SK-N-SH (cell line): ENCODE results near the gene ARHGAP6. TPM values are rescaled to one million over a fixed set of nuclear protein-coding genes. Genes with fewer than 3 reads are reported as not detected.

Source experiments
- CTCF ChIA-PET: fragments of 300-600, 350-600 bp; formaldehyde crosslinking; extraction: SDS; loops from one replicate; lab custom pipeline; 2021; lab: Yijun Ruan, JAX
- POLR2A ChIA-PET: fragments of 350-600 bp; sonication (Branson Sonifier 250); formaldehyde crosslinking; extraction: SDS; loops from one replicate; lab custom pipeline; 2020; ENCODE audit warnings: antibody characterized with exemption, inconsistent platforms; lab: Yijun Ruan, JAX
- DNase-seq: peaks from one replicate; pipeline ENCODE4 v3.0.0; 2012
- H2AFZ ChIP-seq: fragments of 200-600 bp; sonication (generic); 2 replicates; pipeline ENCODE4 v1.8.1; 2016; ENCODE audit warnings: antibody characterized with exemption, mild to moderate bottlenecking, low read depth
- H3F3A ChIP-seq: fragments of 200-600 bp; sonication (generic); replicated peaks from 2 replicates; pipeline ENCODE3; 2016; ENCODE audit warnings: antibody characterized with exemption, mild to moderate bottlenecking; ENCODE audit not compliant: insufficient read depth
- H3K27ac ChIP-seq, 2 experiments: fragments of 200-500 bp in 1 of 2; fragments of 200-600 bp in 1 of 2; sonication (Bioruptor generic) in 1 of 2; sonication (generic), shearing (Covaris generic) in 1 of 2; 2 replicates each; pipeline versions ENCODE4 v1.5.1 to v1.6.1; 2014 to 2016; ENCODE audit warnings: low read depth in 2 of 2, inconsistent platforms in 1 of 2, low read length in 1 of 2, mild to moderate bottlenecking in 1 of 2, mixed read lengths in 1 of 2
- H3K27me3 ChIP-seq: fragments of 200-600 bp; sonication (generic), shearing (Covaris generic); 2 replicates; pipeline ENCODE4 v1.6.1; 2016; ENCODE audit warnings: mixed run types; ENCODE audit not compliant: insufficient read depth
- H3K36me3 ChIP-seq, 2 experiments: fragments of 200-500 bp in 1 of 2; fragments of 200-600 bp in 1 of 2; sonication (Bioruptor generic) in 1 of 2; sonication (generic) in 1 of 2; replicated peaks in 1 of 2; 2 replicates each; pipeline versions ENCODE3 to v1.5.1; 2014 to 2016; ENCODE audit warnings: low read length in 1 of 2, mild to moderate bottlenecking in 1 of 2; ENCODE audit not compliant: insufficient read depth in 2 of 2, control insufficient read depth in 1 of 2
- H3K4me1 ChIP-seq, 2 experiments: fragments of 200-500 bp in 1 of 2; fragments of 200-600 bp in 1 of 2; sonication (Bioruptor generic) in 1 of 2; sonication (generic), shearing (Covaris generic) in 1 of 2; 2 replicates each; pipeline versions ENCODE4 v1.5.1 to v1.6.1; 2014 to 2016; ENCODE audit warnings: low read depth in 1 of 2, low read length in 1 of 2, mixed run types in 1 of 2; ENCODE audit not compliant: insufficient read depth in 2 of 2, control insufficient read depth in 1 of 2
- H3K4me2 ChIP-seq: fragments of 200-600 bp; sonication (generic), shearing (Covaris generic); 2 replicates; pipeline ENCODE4 v1.6.1; 2017; ENCODE audit warnings: mixed run types
- H3K4me3 ChIP-seq, 2 experiments: fragments of 200-500 bp in 1 of 2; fragments of 200-600 bp in 1 of 2; sonication (Bioruptor generic) in 1 of 2; sonication (generic), shearing (Covaris generic) in 1 of 2; 2 replicates each; pipeline versions ENCODE4 v1.5.1 to v1.8.1; 2014 to 2016; ENCODE audit warnings: low read depth in 2 of 2, inconsistent platforms in 1 of 2, low read length in 1 of 2, mild to moderate bottlenecking in 1 of 2, mixed read lengths in 1 of 2, moderate library complexity in 1 of 2
- H3K79me2 ChIP-seq: fragments of 200-600 bp; sonication (generic); 2 replicates; pipeline ENCODE4 v1.8.1; 2017; ENCODE audit warnings: mild to moderate bottlenecking; ENCODE audit not compliant: insufficient read depth
- H3K9ac ChIP-seq: fragments of 200-600 bp; sonication (generic); 2 replicates; pipeline ENCODE4 v1.6.1; 2017; ENCODE audit warnings: mixed run types
- H3K9me2 ChIP-seq: fragments of 200-600 bp; sonication (generic); 2 replicates; pipeline ENCODE4 v1.6.1; 2017; ENCODE audit warnings: mixed run types
- H3K9me3 ChIP-seq: fragments of 200-600 bp; sonication (generic); 2 replicates; pipeline ENCODE4 v1.6.1; 2017; ENCODE audit warnings: mixed run types, mild to moderate bottlenecking, moderate library complexity
- H4K20me1 ChIP-seq: fragments of 200-600 bp; sonication (generic); 2 replicates; pipeline ENCODE4 v1.6.1; 2017; ENCODE audit warnings: mild to moderate bottlenecking, mixed run types; ENCODE audit not compliant: insufficient read depth
- CHD2 ChIP-seq: fragments of 150-350 bp; IDR thresholded peaks from 2 replicates; pipeline ENCODE4 v1.6.1; 2018; ENCODE audit warnings: low read length; ENCODE audit not compliant: partially characterized antibody
- ELF1 ChIP-seq: IDR thresholded peaks from 2 replicates; pipeline ENCODE4 v1.4.0; 2012
- EP300 ChIP-seq, 2 experiments: IDR thresholded peaks; 2 replicates each; pipeline versions ENCODE4 v1.4.0 to v1.6.1; 2012; ENCODE audit warnings: borderline replicate concordance in 1 of 2, low read depth in 1 of 2, low read length in 1 of 2
- EZH2phosphoT487 ChIP-seq: fragments of 200-600 bp; sonication (generic); IDR thresholded peaks from 2 replicates; pipeline ENCODE4 v1.6.1; 2017; ENCODE audit warnings: low read depth, mixed run types, mild to moderate bottlenecking, antibody characterized with exemption, moderate library complexity, borderline replicate concordance
- FOXM1 ChIP-seq: IDR thresholded peaks from 2 replicates; pipeline ENCODE4 v1.4.0; 2012; ENCODE audit warnings: low read depth, mild to moderate bottlenecking
- JUND ChIP-seq: IDR thresholded peaks from 2 replicates; pipeline ENCODE4 v1.4.0; 2012
- MXI1 ChIP-seq: IDR thresholded peaks from 2 replicates; pipeline ENCODE4 v1.6.1; 2012; ENCODE audit warnings: mild to moderate bottlenecking, low read depth, low read length, improper control_type of control experiment
- NRF1 ChIP-seq: IDR thresholded peaks from 2 replicates; pipeline ENCODE4 v1.6.1; 2012; ENCODE audit warnings: low read depth, mild to moderate bottlenecking, low read length
- RFX5 ChIP-seq: IDR thresholded peaks from 2 replicates; pipeline ENCODE4 v1.6.1; 2012; ENCODE audit warnings: mild to moderate bottlenecking, improper control_type of control experiment, low read length
- RXRA ChIP-seq: IDR thresholded peaks from 2 replicates; pipeline ENCODE4 v1.4.0; 2012; ENCODE audit warnings: low read depth, mild to moderate bottlenecking, borderline replicate concordance
- SMC3 ChIP-seq: IDR thresholded peaks from 2 replicates; pipeline ENCODE4 v1.6.1; 2012; ENCODE audit warnings: low read depth, low read length, improper control_type of control experiment
- TEAD4 ChIP-seq: IDR thresholded peaks from 2 replicates; pipeline ENCODE4 v1.4.0; 2012; ENCODE audit warnings: mild to moderate bottlenecking, borderline replicate concordance; ENCODE audit not compliant: insufficient read depth
- WGBS: methylation state at CpG from one replicate; pipeline ENCODE4 v1.1.6; 2017; ENCODE audit warnings: low lambda C conversion rate; 5-methylcytosine and 5-hydroxymethylcytosine counted together
- polyA plus RNA-seq, 3 experiments: library from polyadenylated mRNA; depleted of rRNA; stranded (reverse); fragments of >200 nt; gene quantifications; 2 replicates each; pipeline ENCODE4 v1.2.3, GENCODE V29; 2012
- TF ChIP-seq, protein P1 (sequence below): IDR thresholded peaks from 2 replicates; pipeline ENCODE4 v1.6.1; 2012; ENCODE audit warnings: mild to moderate bottlenecking, low read depth, low read length, moderate library complexity
- TF ChIP-seq, protein P2 (sequence below): IDR thresholded peaks from 2 replicates; pipeline ENCODE4 v1.4.0; 2012; ENCODE audit warnings: low read depth
- TF ChIP-seq, protein P3 (sequence below): fragments of 200-600 bp; sonication (generic); IDR thresholded peaks from 2 replicates; pipeline ENCODE4 v1.6.1; 2017; ENCODE audit warnings: antibody characterized with exemption, mild to moderate bottlenecking, moderate library complexity

ARHGAP6 gene
- polyA plus RNA-seq, 1 of the 3 experiments (the other 2 are of a cell fraction): 0.16 TPM

DNA sequence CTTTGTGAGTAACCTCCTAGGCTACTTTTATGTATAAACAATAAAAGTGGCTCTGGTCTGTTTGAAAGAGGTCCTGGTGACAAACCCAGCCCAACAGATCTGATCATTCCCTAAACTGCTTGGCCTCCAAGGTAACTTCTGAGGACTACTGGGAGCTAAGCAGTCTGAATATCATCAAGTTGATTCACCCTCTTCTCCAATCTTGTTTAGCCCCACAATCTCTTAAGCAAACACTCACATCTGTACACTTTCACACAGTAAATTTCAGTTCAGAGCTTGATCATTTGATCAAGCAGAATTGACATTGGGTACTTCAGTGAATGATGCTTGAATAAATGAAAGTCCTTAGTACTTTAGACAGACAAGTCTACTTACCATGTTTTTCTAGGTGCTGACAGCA is 479.9 kb downstream of the ARHGAP6 start:
- Histone ChIP-seq H3F3A (peaks cover 8% of the 10 kb centered on the region), H3K9ac (no peak overlapping the region), H3K9me2 (no peaks in the 10 kb centered on the region), H3K79me2 (no peaks in the 10 kb centered on the region), H3K4me2 (no peak overlapping the region), H4K20me1 (no peaks in the 10 kb centered on the region), H3K27ac (no peak overlapping the region), H3K9me3 (no peaks in the 10 kb centered on the region), H3K36me3 (no peaks in the 10 kb centered on the region), H3K4me3 (no peak overlapping the region)
- no peak for DNase-seq
- CTCF ChIA-PET: interaction anchor here (0.9 to 1.5 kb wide), 2 partner anchors 10 to 48 kb away, joined by 3 read pairs; no protein-coding TSS in a partner anchor
- POLR2A ChIA-PET: no interaction called here
- TF ChIP-seq, protein P1, sequence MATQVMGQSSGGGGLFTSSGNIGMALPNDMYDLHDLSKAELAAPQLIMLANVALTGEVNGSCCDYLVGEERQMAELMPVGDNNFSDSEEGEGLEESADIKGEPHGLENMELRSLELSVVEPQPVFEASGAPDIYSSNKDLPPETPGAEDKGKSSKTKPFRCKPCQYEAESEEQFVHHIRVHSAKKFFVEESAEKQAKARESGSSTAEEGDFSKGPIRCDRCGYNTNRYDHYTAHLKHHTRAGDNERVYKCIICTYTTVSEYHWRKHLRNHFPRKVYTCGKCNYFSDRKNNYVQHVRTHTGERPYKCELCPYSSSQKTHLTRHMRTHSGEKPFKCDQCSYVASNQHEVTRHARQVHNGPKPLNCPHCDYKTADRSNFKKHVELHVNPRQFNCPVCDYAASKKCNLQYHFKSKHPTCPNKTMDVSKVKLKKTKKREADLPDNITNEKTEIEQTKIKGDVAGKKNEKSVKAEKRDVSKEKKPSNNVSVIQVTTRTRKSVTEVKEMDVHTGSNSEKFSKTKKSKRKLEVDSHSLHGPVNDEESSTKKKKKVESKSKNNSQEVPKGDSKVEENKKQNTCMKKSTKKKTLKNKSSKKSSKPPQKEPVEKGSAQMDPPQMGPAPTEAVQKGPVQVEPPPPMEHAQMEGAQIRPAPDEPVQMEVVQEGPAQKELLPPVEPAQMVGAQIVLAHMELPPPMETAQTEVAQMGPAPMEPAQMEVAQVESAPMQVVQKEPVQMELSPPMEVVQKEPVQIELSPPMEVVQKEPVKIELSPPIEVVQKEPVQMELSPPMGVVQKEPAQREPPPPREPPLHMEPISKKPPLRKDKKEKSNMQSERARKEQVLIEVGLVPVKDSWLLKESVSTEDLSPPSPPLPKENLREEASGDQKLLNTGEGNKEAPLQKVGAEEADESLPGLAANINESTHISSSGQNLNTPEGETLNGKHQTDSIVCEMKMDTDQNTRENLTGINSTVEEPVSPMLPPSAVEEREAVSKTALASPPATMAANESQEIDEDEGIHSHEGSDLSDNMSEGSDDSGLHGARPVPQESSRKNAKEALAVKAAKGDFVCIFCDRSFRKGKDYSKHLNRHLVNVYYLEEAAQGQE: no peak
- no peak for TF ChIP-seq JUND
- no peak for TF ChIP-seq EP300 (IDR thresholded peaks at IDR 0.05; ENCODE audit: borderline replicate concordance in 1 of 2, low read depth in 1 of 2, low read length in 1 of 2)
- no peak for TF ChIP-seq RXRA
- TF ChIP-seq, all 33 proteins: peak for 0
- Histone ChIP-seq H2AFZ (no peak overlapping the region), H3K4me1 (no peaks in the 10 kb centered on the region; a peak in 1 of 4 replicates), H3K27me3 (no peaks in the 10 kb centered on the region)

DNA sequence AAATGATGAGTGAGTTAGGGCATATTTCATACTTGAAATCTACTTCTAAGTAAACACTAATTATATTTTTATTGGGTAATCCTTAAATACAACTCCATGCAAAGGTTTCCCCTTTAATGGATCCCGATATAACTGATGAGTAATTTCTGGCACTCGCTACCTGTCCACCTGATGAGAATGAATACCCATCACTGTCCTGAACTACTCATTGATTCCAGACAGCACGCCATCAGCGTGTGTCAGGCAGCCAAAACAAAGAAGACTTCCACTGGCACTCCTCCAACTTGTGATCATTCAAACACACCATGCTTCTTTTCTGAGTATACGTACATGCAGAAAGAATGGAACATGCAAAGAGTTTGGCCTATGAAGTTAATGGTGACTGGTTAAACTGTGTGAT is 485.1 kb downstream of the ARHGAP6 start:
- POLR2A ChIA-PET: no interaction called here
- CTCF ChIA-PET: no interaction called here
- H3K9me2 ChIP-seq: no peaks in the 10 kb centered on the region

More for the DNA sequence above, 485.1 kb downstream of the ARHGAP6 start:
- no peaks in the 10 kb centered on the region for H3F3A ChIP-seq
- H4K20me1 ChIP-seq: no peaks in the 10 kb centered on the region
- H3K27ac ChIP-seq: no peak overlapping the region
- H3K4me2 ChIP-seq: no peak overlapping the region
- no peak overlapping the region for H2AFZ ChIP-seq
- WGBS: 36% methylated on average over 5 of the region's 5 CpGs
- no peaks in the 10 kb centered on the region for H3K79me2 ChIP-seq
- DNase-seq: no peak
- no peaks in the 10 kb centered on the region for H3K4me1 ChIP-seq
- no peaks in the 10 kb centered on the region for H3K27me3 ChIP-seq
- no peaks in the 10 kb centered on the region for H3K36me3 ChIP-seq
- H3K4me3 ChIP-seq: no peak overlapping the region
- no peak overlapping the region for H3K9ac ChIP-seq
- TF ChIP-seq NRF1 (no peak), EZH2phosphoT487 (no peak), FOXM1 (no peak), JUND (no peak), SMC3 (no peak), TEAD4 (no peak), CHD2 (no peak), MXI1 (no peak), RFX5 (no peak), EP300 (IDR thresholded peaks at IDR 0.05; ENCODE audit: borderline replicate concordance in 1 of 2, low read depth in 1 of 2, low read length in 1 of 2) (no peak), ELF1 (no peak)
- TF ChIP-seq, protein P2, sequence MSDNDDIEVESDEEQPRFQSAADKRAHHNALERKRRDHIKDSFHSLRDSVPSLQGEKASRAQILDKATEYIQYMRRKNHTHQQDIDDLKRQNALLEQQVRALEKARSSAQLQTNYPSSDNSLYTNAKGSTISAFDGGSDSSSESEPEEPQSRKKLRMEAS: no peak
- TF ChIP-seq, protein P3, sequence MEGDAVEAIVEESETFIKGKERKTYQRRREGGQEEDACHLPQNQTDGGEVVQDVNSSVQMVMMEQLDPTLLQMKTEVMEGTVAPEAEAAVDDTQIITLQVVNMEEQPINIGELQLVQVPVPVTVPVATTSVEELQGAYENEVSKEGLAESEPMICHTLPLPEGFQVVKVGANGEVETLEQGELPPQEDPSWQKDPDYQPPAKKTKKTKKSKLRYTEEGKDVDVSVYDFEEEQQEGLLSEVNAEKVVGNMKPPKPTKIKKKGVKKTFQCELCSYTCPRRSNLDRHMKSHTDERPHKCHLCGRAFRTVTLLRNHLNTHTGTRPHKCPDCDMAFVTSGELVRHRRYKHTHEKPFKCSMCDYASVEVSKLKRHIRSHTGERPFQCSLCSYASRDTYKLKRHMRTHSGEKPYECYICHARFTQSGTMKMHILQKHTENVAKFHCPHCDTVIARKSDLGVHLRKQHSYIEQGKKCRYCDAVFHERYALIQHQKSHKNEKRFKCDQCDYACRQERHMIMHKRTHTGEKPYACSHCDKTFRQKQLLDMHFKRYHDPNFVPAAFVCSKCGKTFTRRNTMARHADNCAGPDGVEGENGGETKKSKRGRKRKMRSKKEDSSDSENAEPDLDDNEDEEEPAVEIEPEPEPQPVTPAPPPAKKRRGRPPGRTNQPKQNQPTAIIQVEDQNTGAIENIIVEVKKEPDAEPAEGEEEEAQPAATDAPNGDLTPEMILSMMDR: no peak
- H3K9me3 ChIP-seq: no peaks in the 10 kb centered on the region
